T-helper 2 cell treated with Interferon-gamma antibody and Interleukin-4, amounts not matched to agents 100 ng/mL and 5 ng/mL, for 36 hours (primary cell): ENCODE results near the gene KNCN. TPM values are rescaled to one million over a fixed set of nuclear protein-coding genes. Genes with fewer than 3 reads are reported as not detected.

ENCODE experiments used
- intact Hi-C: fragments of 100-400 bp; cut with micrococcal nuclease; formaldehyde crosslinking; loops from one replicate; pipeline ENCODE4 v1.15.1; 2023
- total RNA-seq: library from RNA; stranded (reverse); gene quantifications from 2 replicates; pipeline ENCODE4 v1.2.3, GENCODE V29; 2022

KNCN gene
- total RNA-seq, 1 donor from 2014 or later = not detected

DNA sequence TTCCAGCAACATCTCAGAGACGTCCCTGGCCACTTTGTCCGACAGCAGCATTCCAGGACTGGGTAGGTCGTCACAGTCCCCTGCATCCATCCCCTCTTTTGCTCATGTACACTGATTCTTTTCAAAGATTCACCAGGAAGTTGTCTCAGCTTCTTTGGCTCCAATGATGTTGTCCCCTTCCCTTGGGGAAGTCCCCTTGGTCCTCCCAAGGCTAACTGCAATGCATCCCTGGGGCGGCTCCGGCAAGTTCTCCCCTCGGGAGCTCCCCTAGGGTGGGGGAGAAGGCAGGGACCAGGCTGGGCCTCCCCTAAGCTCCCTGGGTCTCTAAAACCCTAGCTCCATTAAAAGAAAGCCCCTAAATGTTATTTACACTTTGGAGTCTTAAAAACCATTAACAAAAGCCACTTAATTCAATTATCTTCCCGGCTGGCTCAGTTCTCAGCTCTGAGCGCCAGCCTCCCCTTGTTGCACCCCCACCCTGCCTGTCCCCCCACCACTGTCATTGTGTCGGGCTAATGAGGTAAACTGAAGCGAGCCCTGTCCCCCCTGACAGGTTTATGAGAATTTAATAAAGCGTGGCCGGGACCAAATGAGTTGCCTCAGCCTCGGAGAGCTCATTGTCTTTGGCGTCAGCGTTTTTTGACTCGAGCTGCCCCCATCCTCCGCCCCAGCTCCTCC lies 25.3 kb downstream of the KNCN start:
- intact Hi-C loops = no loop called here

DNA sequence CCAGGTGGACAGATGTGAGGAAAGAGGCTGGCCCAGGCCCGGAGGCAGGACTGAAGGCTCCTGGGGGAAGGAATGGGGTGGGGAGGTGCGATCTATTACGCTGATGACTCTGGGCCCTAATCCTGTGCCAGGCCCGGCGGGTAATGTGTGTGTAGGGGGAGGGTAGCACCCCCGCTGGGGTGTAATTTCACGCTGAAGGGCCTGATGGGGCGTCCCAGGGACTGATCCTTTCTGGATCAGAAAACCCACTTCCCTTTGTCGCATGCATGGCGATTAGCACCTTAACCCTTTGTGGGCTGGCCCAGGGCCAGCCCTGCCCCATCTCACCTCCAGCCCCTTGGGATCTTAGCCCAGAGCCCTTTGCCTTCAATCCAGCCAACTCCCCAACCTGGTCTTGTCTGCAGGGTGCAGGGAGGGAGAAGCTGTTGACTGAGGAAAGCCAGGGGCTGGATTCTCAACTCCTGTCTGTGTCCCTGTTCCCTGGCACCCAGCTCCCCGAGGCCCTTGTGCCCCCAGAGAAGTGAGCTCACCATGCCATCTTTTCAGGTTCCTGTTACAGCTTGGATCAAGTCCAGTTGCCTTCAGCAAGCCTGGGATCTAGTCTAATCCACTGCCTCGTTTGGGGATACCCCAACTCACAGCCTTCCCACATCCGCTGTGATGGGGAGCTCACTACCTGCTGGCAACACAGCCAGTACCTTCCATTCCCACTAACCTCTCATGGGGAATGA lies 26.0 kb downstream of the KNCN start:
- intact Hi-C loops = no loop called here

DNA sequence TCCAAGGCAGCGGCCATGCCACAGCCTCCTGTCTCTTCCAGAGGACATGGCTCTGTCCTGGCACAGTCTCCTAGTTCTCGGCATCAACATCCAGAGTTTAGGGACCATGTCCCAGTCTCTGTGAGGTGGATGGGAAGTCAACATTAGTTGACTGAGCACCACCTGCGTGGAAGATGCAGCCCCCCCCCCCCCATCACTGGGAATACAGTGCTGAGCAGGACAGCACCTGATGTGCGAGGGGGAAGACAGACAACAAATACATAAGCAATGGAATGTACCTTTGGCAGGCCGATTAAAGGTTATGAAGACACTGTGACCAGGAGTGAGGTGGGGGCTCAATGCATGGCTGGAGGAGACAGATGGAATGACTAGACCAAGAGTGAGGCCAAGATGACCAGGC lies 26.6 kb downstream of the KNCN start:
- intact Hi-C loops = no loop called here

DNA sequence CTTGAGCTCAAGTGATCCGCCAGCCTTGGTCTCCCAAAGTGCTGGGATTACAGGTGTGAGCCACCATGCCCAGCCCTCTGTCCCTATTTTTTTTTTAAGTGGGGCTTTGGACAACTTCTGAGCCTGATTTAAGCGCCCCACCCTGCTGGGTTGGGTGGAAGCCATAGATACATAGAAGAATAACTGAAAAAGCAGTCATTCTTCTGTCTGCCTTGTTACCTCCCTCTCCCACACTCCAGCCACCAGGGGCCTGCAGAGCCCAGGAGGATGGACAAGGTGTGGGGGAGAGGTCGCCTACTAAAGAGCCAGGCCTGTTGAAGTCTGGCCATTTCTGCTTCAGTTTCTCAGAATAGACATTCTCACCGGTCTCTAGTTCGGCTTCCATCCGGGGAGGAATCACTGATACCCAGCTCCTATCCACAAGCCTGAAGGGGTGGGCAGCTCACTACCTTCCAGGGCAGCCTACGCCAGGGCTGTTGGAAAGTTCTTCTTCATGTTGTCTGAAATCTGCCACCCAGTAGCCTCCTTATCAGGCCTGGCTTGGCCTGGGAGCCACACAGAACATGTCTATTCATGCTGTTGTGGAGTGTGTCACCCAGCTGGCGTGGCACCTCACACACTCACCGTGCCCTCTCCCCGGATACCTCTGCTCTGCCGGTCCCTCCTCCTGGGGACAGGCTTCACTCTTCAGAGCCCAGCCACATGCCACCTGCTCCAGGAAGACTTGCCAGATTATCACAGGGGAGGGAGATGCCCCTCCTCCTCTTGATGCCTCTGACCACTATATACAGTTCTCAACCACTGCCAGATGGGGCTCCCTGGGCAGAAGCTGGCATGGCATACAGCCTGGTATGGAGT lies 27.7 kb downstream of the KNCN start:
- intact Hi-C loops = no loop called here

DNA sequence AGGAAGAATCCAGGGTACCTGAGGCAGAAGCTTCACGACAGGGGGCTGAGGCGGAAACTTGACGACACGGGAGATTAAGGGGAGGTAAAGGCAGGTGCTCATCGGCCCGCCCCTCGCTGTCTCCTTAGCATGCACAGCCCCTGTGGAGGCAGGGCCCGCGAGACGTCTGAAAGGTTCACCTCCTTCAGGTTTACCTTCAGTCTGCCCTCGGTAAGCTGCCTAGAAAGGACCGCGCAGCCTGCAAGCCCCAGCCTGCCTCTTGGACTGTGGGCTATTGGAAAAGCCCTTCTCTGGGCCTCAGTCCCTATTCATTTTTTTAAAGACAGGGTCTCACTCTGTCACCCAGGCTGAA lies 28.5 kb downstream of the KNCN start:
- intact Hi-C loops = no loop called here

DNA sequence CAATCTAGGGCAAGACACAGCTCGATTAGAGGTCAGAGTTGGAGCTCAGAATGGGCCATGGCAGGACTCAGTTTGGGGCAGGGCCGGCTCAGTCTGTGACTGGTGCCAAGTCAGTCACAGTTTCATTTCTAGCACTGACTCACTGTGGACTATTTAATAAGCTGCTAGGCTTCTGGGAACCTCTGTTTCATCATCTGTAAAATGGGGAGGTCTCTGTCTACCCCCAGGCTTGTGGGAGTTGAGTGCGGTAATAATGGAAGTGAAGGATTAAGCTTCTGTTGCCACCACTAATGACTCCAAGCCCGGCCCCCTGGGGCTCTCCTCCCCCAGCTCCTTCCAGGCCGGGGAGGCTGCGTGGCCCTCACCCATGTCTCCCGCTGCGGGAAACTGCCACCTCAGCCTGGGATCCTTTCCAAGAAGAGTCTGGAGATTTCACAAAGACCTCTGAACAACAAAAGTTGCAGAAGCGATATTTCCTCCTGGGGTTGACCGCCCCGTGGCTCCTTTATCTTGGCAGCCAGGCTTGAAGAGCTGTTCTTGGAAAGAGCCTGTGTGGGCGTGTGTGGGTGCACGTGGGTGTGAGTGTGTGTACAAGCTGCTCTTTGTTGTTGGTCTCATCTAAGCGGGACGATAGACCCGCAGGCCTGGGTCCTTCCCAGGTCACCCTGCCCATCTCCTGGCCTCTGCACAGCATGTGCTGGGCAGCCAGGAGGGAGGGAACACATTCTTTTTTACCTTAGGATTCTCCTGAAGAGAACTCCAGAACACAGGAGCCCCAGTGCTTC lies 29.1 kb downstream of the KNCN start:
- intact Hi-C loops = no loop called here

DNA sequence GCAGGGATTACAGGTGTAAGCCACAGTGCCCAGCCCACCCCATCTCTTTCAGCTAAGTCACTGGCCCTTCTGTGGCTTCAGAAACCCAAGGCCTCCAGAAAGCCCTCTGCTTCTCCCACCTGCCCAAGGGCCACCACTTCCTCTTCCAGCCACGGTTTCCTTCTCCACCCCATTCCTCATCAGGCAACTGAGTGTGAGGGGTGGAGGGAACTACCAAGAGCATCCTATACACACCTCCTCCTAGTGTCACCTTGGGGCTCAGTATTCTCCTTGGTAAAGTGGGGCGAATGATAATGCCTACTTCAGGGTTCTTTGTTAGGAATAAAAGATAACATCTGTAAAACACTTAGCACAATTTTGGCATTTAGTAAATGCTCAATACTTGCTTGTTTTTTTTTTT lies 30.0 kb downstream of the KNCN start:
- intact Hi-C loops = no loop called here

DNA sequence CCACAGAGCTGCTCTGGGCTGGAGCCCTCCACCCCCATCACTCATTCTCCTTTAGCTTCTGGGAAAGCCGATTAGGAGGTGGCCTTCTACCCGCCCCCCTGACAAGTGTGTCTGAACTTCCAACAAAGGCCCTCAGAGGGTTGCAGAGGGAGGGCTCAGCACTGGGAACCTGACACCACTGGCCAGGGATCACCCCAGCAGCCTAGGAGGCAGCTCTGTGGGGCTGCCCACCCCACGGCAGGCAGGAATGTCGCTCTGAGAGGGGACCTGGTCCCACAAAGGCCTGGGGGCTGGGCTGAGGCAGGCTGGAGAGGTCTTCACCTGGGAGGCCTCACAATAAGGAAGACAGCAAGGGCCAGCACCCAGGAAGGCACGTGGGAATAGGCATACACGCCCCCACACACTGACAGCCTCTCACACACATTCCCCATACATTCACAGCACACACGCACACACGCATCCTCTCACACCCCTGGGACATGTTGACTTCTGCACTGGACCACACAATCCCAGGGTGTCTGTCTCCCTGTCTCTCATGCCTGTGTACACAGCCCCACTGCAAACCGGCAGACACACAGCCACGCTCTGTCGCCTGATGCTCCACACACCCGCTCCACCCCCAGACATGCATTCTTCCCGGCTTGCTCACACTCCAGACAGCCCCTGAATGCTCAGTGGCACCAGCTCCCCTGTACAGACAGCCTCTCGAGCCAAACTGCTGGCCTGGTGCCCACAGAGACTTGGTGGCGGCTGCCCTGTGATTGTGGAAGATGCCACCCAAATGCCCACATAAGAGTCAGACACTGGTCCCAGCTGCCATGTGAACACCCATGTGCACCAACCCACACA lies 31.2 kb downstream of the KNCN start:
- intact Hi-C loops = no loop called here

DNA sequence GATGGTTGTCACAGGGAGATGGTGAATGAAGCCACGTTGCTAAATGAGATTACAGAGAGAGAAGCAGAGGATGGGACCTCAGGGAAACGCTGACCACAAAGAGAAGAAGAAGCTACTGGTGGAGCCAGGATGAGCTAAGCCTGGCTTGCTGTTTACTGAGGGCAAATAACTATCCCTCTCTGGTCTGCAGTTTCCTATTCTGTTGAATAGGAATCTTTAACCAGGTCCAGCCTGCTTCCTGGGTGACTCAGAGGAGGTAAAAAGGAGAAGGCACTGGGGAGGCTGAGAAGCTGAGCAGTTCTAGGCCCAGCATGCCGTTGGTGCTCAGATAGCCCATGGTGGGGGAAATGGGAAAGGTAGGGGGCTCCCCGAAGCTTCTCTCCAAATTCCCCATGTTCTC lies 32.2 kb downstream of the KNCN start:
- intact Hi-C loops = no loop called here

DNA sequence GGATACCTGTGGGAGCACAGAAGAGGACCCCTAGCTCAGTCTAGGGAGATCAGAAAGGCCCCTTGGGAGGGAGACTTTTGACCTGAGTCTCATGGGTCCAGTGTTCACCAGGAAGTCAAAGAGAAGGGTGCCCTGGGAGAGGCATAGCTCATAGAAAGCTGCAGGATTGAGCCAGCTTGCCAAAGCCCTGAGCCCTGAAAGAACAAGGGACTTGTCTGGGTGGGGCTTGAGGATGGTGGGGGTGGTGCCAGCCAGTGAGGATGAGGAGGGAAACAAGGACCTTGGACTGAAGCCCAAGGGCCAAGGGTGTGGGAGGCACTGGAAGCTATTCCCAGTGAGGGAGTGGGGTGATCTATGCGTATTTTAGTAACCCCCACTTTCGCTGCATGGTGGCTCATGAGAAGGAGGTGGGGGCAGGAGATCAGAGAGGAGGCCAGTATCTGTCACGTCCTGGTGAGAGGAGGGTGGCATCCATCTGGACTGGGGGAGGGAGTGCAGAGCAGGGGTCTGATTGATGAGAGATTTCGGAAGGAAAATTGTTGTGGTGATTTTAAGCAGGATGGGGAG lies 33.4 kb downstream of the KNCN start:
- intact Hi-C loops = no loop called here

DNA sequence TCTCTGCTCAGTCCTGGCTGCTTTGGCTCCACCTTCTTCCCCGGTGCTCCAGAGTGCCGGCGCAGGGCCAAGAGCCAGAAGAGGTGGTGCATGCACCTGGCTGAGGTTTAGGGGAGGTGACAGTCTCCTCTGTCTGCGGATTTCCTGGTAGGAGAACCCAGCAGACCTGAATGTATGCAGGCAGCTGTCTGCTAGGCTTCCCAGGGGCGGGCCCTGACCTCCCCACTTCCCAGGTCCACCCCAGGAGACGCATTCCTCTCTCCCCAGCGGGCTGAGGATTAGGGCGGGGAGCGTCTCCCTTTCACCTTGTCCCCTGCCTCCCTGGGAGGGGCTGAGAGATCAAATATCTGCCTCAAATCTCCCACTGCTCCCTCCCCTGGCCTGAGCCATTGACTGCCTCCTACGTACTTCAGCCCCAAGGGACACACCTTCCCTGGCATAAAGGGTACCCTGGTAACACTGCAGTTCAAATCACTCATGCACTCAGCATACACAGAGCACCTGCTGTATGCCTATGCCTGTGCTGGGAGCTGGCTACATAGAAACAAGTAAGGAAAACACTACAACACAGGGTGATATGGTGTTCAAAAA lies 34.3 kb downstream of the KNCN start:
- intact Hi-C loops = no loop called here

DNA sequence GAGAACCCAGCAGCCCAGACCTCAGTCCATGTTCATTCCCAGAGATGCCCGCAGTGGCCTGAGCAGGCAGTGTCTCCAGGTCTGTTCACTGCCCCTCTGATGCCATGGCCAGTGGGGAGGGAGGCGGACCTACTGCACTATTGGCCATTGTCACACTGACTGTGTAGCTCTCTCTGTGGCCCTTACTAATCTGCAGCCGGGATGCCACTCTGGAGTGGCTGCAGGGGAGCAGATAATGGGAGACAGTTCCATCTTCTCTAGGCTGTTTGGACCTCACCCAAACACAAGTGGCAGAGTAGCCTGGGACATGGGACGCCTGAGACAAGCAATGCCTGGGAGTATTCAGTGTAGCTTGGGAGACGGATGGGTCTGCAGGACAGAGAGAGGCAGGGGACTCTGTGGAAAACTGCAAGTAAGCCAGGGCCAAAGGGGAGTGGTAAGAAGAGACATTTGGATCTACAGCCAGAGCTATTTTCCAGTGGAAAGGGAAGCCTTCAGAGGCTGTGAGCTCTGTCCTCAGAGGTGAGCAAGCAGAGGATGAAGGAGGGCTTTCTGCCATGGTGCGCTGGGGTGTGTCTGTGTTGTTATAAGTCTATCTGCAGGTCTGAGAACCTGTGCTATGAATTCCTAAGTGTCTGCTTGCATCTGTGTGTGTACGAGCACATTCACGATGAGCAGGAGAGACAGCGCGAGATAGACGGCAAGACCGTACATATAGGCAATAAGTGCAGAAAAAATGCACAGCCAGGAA lies 35.1 kb downstream of the KNCN start:
- intact Hi-C loops = no loop called here

DNA sequence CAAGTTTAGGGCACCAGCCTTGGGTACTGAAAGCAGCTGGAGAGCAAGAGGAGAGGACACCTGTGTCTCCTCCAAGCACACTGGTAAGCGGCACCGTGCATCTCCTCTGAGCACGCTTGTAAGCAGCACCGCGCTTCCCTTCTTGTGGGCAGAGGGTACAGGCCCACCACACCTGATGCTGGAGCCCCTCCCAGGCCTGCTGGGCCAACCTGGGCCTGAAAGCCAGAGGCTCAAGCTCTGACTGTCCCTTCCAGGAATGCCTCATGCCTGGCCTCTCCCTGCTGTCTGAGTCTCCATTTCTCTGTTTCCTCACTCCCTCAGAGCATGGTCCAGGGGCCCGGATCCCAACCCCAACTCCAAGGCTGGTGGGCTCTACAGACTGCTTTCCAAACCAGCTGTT lies 35.9 kb downstream of the KNCN start:
- intact Hi-C loops = no loop called here

DNA sequence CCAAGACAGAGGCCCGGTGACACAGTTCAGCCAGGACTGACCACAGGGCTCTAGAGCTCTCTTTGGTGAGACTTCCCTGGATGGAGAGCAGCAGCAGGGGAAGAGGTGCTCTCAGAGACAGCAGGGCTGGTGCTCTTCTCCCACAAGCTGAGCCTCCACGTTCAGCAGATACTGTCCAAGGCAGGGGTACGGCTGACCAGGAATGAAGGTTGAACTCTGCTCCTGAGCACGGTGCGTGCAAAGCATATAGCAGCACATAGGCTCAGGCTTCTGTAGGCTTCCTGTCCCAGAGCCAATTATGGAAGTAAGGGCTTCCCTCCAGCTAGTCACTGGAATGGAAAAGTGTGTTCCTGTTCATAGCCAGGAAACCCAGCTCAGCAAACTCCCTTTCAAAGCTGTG lies 37.9 kb downstream of the KNCN start:
- intact Hi-C loops = no loop called here

DNA sequence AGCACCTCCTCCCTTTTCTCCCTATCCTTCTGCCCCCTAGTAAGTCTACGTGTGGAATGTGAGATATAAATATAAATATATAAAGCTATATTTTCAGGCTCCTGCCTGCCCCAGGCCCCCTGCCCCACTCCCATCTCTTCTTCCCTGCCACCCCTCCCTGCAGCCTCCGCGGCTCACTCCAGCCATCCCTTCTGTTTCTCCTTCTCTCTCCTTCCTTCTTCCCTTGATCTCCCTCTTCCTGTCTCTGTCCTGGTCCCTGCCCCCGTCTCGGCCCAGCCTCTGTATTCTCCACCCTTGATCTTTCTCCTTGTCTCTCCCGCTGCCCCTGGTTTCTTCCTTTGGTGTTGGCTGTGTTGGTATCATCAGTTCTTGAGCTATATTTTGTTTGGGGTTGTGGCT lies 38.7 kb downstream of the KNCN start:
- intact Hi-C loops = no loop called here

DNA sequence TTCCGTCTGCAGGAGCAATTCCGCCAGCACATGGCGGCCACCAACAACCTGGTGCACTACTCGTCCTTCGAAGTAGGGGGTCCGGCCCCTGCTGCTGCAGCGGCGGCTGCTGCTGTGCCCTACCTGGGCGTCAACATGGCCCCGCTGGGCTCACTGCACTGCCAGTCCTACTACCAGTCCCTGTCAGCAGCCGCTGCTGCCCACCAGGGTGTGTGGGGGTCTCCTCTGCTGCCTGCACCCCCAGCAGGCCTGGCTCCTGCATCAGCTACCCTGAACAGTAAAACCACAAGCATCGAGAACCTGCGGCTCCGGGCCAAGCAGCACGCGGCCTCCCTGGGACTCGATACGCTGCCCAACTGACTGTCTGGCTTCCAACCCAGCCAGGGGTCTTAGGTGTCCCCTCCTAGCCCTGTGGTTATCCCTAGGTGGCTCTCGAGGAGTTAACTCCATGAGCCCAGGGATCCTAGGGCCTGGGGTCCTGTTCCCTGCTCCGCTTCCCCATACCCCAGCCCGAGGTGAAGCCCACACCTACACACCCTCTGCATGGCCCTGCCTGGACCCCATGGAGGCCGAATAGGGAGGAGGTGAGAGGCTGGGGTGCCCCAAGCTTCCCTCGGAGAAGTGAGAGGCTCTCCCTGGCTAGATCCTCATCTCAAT lies 39.2 kb downstream of the KNCN start:
- intact Hi-C loops = no loop called here

DNA sequence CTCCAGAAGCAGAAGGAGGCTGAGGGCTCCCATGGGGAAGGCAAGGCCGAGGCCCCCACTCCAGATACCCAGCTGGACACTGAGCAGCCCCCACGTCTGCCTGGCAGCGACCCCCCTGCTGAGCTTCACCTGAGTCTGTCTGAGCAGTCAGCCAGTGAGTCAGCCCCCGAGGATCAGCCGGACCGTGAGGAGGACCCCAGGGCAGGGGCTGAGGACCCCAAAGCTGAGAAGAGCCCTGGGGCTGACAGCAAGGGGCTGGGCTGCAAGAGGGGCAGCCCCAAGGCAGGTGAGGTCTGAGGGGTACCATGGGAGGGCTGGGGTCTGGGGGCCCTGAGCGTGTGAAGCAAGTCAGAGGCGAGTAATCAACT lies 40.5 kb downstream of the KNCN start:
- intact Hi-C loops = no loop called here

DNA sequence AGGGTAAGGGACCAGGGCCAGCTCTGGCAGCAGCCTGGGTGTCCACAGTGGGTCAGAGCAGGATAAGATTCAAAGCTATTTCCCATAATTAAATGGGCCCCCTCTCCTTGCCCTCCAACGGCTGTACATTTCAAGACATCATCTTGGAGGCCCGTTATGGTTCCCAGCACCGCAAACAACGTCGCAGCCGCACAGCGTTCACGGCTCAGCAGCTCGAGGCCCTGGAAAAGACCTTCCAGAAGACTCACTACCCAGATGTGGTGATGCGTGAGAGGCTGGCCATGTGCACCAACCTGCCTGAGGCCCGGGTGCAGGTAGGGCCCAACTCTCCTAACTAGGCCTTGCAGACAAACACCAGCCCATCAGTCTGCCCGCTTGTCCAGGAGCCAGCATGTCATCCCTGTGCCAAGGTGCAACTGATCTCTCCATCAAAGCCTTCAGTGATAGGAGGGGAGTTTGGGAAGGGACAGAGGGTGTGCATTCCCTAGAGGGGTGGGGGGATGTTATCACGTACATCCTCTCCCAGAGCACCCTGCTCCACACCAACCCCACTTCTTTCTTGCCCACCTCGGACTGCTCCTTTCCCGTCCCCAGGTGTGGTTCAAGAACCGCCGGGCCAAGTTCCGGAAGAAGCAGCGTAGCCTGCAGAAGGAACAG lies 41.0 kb downstream of the KNCN start:
- intact Hi-C loops = no loop called here
